CD4-positive, alpha-beta T cell treated with Interleukin-4 for 1 hour (primary cell): ENCODE results near the gene UGP2.
"Not testable (repeated sequence)": the region's sequence is repeated elsewhere in the genome, so short reads cannot be mapped to it uniquely, and the experiment has no call there.

Source experiments
- DNase-seq, 2 donors: peaks; one replicate each; pipeline ENCODE4 v3.0.0-alpha.2; 2020 to 2022

Gene UGP2

DNA sequence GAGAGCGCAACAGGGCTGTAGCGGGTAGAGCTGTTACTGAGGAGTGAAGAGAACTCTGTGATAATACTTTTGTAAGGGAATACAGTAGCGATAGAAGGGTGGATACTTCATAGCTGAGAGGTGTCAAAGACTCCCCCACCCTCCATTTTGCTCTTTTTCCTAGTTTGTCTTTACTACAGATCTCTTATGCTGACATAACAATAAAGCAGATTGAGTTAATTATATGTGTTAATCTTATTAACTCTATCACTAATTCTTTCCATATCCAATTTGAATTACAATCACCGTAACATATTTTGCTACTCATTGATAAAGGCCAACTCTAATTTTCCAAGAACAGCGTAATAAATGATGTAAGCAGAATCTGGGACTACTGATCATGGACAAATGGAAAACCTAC, 57.1 kb downstream of the UGP2 start:
- no peak for DNase-seq

DNA sequence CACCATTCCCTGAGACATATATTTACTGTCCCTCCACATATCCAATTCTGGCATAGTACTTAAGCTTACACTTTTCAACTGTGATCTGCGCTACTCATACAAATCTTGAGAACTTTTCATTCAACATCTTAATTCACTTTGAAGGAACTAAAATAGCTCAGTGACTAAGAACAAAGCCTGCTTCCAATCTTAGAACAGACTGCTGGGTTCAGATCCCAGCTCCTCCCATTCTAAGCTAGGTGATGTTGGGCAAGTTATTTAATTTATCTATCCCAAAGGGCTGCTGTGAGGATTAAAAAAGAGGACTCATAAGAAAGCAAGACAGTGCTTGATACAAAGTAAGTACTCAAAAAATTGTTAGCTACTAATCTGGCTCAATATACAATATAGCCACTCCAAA, 57.9 kb downstream of the UGP2 start:
- DNase-seq: no peak

DNA sequence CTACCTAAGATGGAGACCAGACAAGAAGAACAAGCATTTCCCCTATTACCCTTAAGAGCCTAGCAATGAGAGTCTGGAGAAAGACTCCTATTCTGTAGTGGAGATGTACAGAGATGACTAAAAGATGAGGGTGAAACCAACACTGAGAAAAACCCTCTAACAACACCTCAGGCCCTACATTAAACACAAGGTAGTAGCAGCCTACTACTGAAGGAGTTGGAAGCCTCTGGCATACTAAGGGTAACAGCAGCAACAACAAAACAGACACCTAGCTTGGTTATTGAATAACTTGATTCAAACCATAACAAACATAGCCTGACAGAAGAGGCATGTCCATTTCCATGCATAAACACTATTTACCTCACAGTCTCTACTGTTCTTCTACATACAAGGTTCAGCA, 60.5 kb downstream of the UGP2 start:
- no peak for DNase-seq

DNA sequence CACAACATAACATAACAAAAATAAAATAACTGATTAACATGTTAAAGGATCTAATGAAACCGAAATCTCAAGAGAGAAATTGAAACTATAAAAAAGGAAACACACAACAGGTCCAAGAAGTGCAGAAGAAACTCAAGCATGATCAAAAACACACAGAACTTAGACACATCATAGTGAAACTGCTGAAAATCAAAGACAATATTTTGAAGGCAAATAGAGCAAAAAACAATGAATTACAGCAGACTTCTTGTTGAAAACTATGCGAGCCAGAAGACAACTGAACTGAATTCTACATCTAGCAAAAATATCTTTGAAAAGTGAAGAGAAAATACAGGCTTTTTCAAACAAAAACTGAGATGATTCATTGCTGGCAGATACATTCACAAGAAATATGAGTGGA, 61.3 kb downstream of the UGP2 start:
- no peak for DNase-seq

DNA sequence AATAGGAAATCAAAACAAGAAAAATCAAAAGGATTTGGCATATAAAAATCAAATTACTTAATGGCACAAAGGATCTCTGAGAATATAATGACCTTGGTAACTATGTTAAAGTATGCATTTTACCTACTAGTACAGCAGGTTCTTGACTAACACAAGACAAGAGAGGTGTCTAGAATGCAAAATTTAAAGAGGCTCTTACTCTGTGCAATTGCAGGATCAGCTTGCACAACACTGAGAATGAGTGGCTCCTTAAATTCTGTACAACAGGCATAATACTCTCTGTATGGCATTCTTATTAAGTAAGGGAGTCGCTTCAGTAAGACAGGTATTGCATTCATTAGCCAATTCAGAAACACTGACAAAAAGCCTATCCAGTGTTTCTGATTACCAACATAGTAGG, 72.6 kb downstream of the UGP2 start:
- no peak for DNase-seq

DNA sequence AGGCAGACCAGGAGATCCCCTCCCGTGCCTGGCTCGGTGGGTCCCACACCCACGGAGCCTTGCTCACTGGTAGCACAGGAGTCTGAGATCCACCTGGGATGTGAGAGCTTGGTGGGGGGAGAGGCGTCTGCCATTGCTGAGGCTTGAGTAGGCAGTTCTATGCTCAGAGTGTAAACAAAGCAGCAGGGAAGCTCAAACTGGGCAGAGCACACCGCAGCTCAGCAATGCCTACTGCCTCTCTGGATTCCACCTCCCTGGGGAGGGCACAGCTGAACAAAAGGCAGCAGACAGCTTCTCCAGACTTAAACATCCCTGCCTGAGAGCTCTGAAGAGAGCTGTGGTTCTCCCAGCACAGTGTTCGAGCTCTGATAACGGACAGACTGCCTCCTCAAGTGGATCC, 85.1 kb downstream of the UGP2 start:
- DNase-seq: no peak

DNA sequence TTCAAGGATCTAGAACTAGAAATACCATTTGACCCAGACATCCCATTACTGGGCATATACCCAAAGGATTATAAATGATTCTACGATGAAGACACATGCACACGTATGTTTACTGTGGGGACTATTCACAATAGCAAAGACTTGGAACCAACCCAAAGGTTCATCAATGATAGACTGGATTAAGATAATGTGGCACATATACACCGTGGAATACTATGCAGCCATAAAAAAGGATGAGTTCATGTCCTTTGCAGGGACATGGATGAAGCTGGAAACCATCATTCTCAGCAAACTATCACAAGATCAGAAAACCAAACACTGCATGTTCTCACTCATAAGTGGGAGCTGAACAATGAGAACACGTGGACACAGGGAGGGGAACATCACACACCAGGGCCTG, 90.4 kb downstream of the UGP2 start:
- not testable (repeated sequence) for DNase-seq
